Activated CD8-positive, alpha-beta memory T cell treated with anti-CD3 and anti-CD28 coated beads, Interleukin-2, amount 50 U/mL, for 24 hours (primary cell): Measurements from ENCODE around the gene SYNDIG1.

Source experiments
- DNase-seq: peaks from one replicate; pipeline ENCODE4 v3.0.0-alpha.2; 2020; ENCODE audit errors: extremely low read depth

SYNDIG1 gene

DNA sequence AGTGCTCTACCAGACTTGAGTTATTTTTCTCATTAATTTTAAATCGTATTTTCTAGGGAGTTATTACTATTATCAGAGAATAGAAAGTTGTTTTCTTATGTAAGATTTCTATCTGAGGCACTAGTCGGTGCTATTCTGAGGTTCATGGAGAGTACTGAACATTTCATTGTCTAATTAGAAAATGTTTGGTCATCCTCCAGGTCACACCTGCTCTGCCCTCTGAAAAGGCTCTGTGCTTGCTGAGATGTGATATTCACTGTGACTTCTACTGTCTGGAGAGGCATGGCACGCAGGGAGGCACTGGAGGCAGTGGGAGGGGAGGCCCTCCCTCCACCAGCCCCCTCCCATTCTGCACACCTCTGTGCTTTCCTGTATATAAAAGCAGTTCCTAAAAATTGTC is 3.0 kb downstream of the SYNDIG1 start:
- DNase-seq = no peak

DNA sequence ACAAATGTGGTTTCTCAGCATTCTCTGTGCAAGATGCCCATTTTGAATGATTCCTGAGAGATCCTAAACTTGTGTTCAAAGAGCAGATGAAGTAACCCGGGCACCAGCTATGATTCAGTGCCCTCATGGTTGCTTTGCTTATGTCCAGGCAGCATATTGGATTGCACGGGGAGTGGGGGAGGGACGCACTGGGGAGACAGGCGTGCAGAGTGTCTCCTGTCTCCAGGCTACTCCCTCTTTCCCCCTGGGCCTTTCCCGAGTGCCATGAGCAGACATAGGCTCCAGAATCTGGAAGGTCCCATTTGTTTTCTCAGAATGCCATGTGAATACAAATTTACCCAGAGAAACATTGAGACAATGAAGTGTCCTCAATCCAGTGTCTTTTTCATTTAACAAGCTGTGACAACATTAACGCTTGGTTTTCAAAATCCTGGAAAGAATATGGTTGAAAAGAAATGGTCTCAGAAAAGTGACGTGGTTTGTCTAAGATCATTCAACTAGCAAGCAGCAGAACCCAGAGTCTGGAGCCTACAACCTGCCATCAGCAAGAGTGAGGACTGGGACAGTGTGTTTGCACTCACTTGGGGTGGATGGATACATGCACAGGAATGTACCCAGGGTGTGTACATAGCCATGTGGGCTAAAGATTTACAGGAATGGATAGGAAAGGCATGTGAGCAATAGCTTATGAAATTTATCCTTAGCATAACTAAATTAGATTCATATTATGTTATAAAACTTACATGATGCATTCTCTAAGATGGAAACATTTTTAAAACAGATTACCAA is 4.2 kb downstream of the SYNDIG1 start:
- no peak for DNase-seq

DNA sequence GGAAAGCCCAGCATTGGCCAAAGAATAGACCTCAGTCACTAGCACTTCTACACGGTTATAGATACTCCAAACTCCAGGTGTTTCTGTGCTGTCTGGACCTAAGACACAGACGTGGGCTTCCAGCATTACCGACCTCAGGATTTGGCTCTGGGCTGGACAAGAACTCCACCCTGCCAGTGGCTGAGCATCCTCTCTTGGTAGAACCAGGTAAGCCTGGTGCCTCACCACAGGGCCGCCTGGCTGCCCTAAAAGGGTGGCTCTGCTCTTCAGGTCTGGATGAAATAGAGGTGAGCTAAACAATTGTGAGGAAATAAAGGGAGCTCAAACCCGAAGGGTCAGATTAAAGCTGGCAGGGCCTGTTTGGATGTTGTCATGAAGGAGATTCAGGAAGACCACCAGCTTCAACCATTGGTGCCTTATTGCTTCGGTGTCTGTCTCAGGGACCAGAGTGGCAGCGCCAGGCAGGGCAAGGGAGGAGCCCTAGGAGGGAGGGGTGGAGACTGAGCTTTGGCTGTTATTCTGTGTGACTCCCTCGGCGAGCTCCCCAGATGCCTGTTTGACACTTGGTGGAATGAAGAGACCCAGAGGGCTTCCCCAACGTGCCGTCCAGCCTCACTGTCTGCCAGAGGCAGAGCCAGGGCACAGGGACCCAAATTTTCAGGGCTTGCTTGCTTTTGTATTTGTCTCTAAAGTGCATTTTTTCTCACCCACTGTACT is 8.6 kb downstream of the SYNDIG1 start:
- no peak for DNase-seq

DNA sequence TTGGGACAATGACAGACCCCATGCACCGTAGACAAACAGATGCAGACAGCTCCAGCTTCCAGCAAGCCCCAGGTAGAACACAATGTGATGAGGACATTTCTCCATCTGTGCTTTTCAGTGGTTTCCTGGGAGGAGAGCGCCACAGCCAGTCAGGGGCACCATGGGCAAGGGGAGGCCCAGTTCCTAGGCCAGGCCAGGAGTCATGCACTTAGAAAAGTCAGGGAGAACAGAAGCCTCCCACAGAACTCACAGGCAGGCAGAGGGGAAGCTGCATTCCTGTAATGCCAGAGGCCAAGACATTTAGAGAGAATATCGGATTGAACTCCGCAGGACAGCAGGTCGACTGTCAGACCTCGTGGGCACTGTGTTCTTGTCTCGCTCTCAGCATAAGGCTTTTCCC is 9.2 kb downstream of the SYNDIG1 start:
- DNase-seq = no peak

DNA sequence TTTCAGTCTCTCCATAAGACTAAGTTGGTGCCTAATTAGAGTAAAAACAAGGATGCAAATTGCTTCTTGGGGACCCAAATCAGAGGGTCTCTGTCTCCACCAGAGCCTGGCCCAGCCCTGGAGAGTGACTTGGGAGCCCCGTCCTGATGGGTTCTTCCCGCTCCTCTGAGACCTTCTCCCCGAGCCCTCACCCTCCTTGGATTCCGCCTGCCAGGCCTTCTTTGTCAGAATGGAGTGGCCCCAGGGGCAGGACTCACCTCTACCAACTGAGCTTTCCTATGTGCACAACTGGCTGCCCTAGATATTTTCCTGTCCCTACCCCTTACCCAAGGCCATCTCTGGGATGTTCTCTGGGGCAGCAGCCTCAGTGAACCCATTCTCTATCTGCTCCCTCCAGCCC is 9.7 kb downstream of the SYNDIG1 start:
- no peak for DNase-seq

DNA sequence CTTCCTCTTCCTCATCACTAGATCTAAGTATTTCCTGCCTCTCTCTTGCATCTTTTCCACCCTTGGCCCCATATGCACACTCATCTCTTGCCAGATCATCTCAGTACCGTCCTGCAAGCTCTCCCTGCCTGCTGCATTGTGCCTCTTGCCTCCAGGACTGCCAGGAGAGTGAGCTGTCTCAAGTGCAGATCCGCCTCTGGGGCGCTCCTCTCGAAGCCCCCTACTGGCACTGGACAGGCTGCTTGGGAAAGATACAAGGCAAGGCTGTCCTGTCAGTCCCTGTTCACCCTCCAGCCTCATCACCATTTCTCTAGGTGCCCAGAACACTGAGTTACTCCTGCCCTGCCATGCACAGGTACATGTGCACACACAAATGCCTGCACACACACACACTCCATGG is 10.2 kb downstream of the SYNDIG1 start:
- DNase-seq = no peak

DNA sequence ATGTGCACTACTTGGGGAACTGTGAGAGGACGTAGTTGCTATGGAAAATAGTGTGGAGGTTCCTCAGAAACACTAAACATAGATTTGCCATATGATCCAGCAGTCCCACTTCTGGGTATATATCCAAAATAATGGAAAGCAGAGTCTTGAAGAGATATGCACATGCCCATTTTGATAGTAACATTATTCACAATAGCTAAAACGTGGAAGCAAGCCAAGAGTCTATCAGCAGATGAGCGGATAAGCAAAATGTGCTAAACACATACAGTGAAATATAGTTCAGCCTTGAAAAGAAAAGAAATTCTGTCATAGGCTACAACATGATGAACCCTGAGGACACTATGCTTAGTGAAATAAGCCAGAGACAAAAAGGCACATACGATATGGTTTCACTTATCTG is 11.1 kb downstream of the SYNDIG1 start:
- no peak for DNase-seq

DNA sequence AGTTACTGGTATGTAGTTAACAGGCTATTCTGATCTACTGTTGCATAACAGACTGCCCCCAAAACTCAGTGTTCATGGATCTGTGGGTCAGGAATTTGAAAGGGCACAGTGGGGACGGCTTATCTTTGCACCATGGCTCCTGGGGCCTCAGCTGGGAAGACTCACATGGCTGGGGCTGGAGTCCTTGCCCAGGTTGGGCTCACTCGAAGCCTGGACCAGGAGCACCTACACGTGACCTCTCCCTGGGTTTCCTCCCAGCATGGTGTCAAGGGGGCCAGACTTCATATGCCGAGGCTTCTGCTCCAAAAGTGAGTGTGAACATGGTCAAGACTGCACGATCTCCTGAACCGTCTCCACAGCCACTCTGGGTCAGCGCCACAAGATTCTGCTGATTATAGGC is 11.7 kb downstream of the SYNDIG1 start:
- no peak for DNase-seq

DNA sequence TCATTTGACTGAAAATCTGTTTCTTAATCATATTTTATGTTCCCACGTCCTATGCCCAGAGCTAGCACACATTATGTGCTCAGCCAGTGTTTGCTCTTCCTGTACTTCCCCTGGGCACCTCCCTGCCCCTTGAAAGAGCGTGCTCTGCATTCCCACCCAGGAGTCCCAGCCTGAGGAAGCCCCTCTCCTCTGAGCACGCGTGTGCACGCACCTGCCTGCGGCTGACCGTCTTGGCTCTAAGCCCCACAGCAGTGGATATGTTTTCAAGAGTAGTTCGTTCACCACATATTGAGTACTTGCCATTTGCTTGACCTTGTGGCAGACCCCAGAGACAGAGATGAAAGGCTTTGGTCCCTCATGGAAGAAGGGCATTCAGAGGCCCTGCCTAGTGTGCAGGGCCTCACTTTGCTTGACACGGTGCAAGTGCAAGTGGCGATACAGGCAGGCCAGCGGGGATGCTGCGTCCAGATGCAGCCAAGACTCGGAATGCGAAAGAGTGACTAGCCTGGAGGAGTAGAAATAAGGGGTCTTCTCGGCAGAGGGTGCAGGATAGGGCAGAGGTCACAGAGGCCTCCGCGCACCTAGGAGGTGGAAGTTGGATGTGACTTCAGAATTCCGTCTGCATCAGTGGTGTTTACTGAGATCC is 14.1 kb downstream of the SYNDIG1 start:
- no peak for DNase-seq

DNA sequence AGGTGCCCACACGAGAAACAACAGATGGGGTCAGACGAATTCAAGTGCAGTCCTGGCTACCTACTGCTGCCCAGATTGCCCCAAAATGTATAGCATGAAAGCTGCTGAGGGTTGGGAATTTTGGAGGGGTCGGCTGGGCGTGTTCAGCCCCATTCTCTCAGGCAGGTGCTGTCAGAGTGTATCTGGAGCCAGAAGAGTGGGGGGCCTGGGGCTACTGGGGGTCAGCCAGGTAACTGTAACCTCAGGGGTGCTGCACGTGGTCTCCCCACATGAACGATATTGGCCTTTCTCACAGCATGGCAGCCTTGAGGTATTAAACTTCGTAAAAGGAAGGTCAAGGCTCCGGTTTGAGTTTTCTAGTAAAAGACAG is 14.6 kb downstream of the SYNDIG1 start:
- no peak for DNase-seq

DNA sequence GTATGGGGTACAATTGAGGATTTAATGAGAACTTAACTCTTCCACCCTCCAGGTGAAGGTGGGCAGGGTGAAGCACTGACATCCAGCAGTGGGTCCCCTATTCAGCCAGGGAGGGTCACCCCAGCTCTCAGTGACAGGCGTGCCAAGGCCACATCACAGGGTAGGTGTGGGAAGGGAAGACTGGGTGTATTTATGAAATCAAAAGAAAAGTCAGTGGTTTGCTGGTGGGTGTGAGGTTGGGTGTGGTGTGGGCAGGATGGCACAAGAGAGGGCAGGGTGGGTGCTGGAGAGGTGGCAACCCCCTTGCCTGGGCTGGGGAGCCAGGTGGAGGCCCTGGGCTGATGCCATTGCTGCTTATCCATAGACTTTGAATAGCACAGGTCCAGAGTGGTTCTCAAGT is 16.6 kb downstream of the SYNDIG1 start:
- no peak for DNase-seq

DNA sequence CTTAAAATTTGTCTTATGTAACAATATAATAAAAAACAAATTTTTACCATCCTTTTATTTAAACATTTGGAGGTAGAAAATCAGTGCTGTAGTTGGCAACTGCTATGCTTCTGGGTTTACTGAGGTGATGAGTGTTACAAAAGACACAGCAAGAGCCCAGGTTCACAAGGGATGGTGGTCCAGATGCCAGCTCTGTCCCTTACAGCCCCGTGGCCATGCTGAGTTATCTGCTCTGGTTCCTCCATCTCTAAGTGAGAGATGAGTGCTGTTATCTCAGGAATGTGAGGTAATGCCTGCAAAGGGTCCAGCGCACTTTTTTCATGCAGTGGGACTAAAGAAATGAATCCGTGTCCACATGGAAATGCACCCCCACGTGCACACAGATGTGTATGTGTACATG is 17.8 kb downstream of the SYNDIG1 start:
- DNase-seq = no peak

DNA sequence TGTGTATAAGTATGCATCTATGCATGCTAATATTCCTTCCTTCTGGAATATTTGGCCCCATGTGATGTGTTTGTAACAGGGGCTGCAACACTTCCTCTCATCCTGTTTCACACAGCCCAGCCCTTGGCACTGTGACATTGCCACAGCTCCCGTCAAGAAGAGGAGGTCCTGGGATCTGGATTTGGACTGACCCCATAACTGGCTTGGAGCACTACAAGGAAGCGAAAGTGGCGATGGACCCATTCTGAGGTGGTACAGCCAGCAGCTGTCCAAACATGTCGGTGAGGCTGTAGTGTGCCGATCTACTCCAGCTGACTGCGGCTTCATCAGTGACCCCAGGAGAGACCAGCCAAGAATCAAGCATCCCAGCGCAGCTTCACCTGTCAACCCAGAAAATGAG is 18.2 kb downstream of the SYNDIG1 start:
- no peak for DNase-seq

DNA sequence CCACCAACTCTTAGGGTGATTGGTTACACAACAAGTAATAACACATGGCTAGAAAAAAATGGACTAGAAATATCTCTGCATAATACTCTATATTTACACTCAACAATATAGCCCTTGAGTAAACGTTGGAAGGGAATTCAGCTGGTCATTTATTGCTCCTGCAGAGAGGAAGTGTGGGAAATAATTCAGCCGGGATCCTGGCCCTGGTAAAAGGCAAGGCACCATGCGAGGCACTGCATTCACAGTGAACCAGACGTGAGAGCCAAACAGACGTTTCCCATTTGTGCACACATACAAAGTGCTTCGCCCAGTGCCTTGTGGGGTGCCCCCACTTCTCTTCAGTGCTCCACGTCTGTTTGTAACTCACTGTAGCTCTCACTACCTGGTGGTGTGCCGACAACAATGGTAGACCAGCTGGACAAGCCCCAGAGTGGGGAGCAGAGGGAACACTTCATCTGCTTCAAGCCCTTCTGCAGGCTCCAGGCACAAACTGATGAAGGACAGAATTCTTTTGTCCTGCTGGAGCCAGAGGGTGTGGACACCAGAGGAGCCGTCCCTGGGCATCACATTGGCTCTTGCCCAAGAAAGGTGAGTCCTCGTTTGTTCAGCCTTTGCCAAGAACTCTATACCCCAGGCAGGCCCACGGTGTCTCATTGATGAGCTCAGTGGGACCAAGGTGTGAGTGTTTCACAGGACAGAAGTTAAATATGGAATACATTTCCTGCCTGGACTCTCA is 18.8 kb downstream of the SYNDIG1 start:
- DNase-seq = no peak

DNA sequence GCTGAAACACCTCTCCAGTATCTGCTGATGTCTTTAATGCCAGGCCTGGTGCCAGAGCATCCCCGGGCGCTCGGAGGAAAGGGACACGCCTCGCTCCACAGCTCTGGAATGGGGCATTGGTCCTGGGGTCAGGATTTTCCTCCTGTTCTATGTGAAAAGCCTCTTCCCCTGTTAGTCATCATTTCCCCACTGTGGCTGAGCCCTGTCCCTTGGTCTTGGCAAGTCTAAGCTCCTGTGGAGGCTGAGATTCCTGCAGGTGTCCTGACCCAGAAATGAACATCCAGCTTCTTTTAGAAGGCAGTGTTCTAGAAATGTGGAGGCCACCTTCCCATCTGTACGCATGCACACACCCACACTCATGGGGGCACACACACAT is 19.4 kb downstream of the SYNDIG1 start:
- DNase-seq = no peak

DNA sequence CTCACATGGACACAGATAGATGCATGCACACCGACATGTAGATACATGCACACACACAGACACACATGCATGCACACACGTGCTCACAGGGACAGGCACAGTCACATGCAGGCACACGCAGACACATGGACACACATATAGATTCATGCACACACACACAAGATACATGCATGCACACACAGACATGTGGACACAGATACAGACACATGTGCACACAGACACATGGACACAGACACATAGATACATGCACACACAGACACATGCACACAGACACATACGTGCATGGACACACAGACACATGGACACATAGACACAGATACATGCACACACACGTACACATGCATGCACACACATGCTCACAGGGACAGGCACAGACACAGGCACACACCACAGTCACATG is 19.8 kb downstream of the SYNDIG1 start:
- DNase-seq = no peak

DNA sequence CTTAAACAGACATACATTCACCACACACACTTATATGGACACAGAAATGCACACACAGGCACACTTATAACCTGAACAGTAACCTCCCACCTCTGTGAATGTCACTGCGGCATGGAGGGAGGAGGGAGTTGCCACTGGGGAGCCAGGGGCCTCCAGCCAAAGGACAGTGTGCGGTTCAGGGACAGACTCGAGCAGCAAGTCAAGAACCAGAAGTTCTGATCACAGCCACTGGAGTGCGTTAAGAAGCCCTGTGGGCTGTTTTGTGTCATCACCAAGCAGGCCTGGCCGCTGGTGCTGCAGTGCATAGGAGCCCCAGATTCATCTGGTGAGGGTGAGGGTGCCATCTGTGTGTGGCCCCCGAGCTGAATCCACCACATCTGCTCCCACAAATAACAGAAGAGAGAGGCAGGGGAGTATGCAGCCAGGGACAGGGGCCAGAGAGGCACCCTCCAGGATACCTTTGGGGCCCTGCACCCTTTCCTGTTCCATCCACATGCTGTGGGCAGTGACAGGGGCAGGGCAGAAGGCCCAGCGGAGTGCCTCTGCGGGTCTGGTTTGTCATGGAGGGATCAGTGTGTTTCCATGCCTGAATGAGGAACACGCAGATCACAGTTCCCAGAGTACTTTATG is 20.3 kb downstream of the SYNDIG1 start:
- DNase-seq = no peak

DNA sequence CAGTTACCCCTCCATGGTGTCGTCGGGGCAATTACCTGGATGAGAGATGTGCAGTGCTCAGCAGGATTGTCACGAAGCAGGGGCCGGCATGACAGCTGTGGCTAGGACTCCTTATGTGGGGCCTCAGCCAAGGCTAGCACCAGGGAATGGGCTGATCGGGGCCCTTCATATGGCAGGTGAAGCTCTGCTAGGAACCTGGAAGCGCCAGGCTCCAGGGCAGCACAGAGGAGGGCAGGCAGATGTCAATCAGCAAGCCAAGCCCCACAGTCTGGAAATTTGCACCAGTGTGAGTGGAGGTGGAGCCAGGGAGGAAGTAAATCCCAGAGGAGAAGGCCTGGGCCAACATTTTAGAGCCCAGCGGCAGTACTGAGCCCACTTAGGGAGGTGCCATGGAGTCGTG is 21.2 kb downstream of the SYNDIG1 start:
- DNase-seq = no peak

DNA sequence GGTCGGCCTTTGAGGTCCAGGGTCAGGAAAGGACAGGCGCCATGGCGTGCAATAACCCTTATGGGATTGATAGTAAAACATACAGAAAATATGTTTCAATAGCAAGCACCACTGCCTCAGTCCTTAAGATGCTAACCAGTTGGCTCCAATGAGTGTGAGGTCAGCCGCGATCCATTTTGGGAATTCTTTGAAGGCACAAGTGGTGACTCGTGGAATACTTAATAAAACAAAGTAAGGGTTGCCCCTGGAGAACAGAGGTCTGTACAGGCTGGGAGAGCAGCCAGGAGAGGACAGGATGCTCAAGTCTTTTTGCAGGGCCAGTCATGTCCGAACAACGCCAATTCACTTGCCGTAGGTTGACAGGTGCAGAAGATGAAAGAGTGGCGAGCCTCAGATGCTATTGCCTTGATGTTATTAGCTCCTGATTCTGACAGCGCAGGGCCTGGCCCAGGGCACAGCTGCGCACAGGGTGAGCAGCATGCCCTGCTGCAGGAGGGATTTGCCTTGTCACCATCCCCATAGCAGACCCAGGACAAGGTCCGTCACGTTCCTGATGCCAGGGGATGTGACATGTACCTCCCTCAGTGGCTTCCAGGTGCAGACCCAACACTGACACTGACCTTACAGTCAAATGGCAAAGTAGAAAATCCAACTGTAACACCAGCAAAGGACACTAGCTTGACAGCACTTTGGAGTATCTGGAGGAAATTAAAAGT is 21.8 kb downstream of the SYNDIG1 start:
- DNase-seq = no peak

DNA sequence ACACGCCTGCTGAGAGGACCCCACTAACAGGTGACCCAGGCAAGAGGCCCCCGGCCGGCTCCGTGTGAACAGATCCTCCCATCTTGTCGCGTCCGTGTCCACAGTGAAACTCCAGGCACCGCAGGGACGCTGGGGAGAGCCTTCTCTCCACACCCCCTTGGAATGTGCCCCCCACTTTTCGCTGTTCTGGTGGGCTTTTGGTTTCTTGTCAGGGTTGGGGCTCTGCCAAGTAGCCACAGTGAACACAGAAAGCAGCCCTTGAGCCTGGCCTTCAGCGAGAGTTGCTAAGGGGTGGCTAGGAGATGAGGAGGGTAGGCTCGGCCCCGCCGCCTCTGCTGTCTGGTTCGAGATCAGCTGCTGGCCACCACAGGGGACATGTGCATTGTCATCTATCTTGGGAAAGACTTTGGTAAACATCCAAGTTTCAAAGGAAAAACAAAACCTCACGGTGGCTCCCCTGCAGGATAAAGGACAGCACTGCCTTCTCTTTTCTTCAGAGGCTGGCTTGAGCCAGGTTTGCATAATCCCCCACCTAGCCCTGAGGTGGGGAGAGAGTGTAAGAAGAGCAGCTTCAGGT is 22.7 kb downstream of the SYNDIG1 start:
- no peak for DNase-seq

DNA sequence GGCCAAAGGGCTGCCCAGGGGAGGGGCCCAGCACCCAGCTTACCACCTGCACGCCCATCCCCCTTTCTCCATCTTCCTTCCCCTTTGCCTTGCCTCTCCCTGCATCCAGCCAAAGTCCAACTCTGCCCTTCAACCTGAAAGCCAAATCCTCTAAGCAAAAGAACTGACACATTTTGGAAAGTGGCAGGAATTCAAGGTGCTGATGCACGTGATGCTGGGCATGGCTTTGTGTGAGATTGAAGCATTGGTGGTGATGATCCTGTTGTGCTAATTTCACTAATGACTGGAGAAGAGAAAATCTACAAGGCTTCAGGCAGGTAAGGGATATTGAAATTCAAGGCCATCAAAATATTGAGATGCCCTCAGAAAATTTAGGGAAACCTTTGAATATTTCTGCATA is 23.3 kb downstream of the SYNDIG1 start:
- no peak for DNase-seq
